DND-41 (cell line): ENCODE results near the gene RUNX2.
A peak's percentile ranks its signal among the peaks of the same experiment; 100 is the strongest.

ENCODE experiments used
- ATAC-seq: fragments of 200-7000 bp; cut with Tn5 transposase; 3 replicates; pipeline ENCODE4 v1.9.1; 2021; ENCODE audit warnings: low read depth; ENCODE audit not compliant: insufficient read depth
- DNase-seq: peaks from one replicate; pipeline ENCODE4 v3.0.0-alpha.2; 2020
- H2AFZ ChIP-seq: 2 replicates; pipeline ENCODE4 v1.6.0; 2012; ENCODE audit warnings: low read depth, low read length
- H3K27ac ChIP-seq: 2 replicates; pipeline ENCODE4 v1.5.1; 2012; ENCODE audit warnings: low read length, inconsistent platforms
- H3K27me3 ChIP-seq: fragments of 200-600 bp; sonication (generic); 2 replicates; pipeline ENCODE4 v1.6.0; 2012; ENCODE audit warnings: low read length, mild to moderate bottlenecking, inconsistent platforms; ENCODE audit not compliant: insufficient read depth, poor library complexity
- H3K36me3 ChIP-seq: 2 replicates; pipeline ENCODE4 v1.5.1; 2012; ENCODE audit warnings: low read length, inconsistent platforms; ENCODE audit not compliant: insufficient read depth
- H3K4me1 ChIP-seq: 2 replicates; pipeline ENCODE4 v1.5.1; 2012; ENCODE audit warnings: mild to moderate bottlenecking, low read length; ENCODE audit not compliant: insufficient read depth
- H3K4me2 ChIP-seq: 2 replicates; pipeline ENCODE4 v1.6.0; 2012; ENCODE audit warnings: mild to moderate bottlenecking, moderate library complexity, low read length, inconsistent platforms; ENCODE audit not compliant: insufficient read depth
- H3K4me3 ChIP-seq, 2 experiments: fragments of 200-600 bp in 1 of 2; shearing (Covaris generic) in 1 of 2; 2 replicates each; pipeline ENCODE4 v1.5.1; 2012 to 2016; ENCODE audit warnings: inconsistent platforms in 2 of 2, low read length in 2 of 2, mild to moderate bottlenecking in 2 of 2, low read depth in 1 of 2, moderate library complexity in 1 of 2
- H3K79me2 ChIP-seq: 2 replicates; pipeline ENCODE4 v1.6.0; 2012; ENCODE audit warnings: low read length, inconsistent platforms; ENCODE audit not compliant: insufficient read depth
- H3K9ac ChIP-seq: 2 replicates; pipeline ENCODE4 v1.6.0; 2012; ENCODE audit warnings: low read depth, mild to moderate bottlenecking, inconsistent platforms, low read length, moderate library complexity
- H3K9me3 ChIP-seq: 2 replicates; pipeline ENCODE4 v1.5.1; 2012; ENCODE audit warnings: low read length, moderate library complexity, mild to moderate bottlenecking, inconsistent platforms; ENCODE audit not compliant: insufficient read depth, severe bottlenecking
- H4K20me1 ChIP-seq: 2 replicates; pipeline ENCODE4 v1.6.0; 2012; ENCODE audit warnings: low read length; ENCODE audit not compliant: insufficient read depth
- EZH2 ChIP-seq: IDR thresholded peaks from 3 replicates; pipeline ENCODE4 v1.6.1; 2012; ENCODE audit warnings: borderline replicate concordance, low read depth, mild to moderate bottlenecking, moderate library complexity, low read length, inconsistent platforms; ENCODE audit not compliant: severe bottlenecking
- TF ChIP-seq, protein P1 (sequence below): IDR thresholded peaks from 2 replicates; pipeline ENCODE4 v1.5.1; 2012; ENCODE audit warnings: borderline replicate concordance, low read length, moderate library complexity, mild to moderate bottlenecking; ENCODE audit not compliant: poor library complexity, severe bottlenecking; ENCODE audit errors: extremely low read depth

The RUNX2 gene

DNA sequence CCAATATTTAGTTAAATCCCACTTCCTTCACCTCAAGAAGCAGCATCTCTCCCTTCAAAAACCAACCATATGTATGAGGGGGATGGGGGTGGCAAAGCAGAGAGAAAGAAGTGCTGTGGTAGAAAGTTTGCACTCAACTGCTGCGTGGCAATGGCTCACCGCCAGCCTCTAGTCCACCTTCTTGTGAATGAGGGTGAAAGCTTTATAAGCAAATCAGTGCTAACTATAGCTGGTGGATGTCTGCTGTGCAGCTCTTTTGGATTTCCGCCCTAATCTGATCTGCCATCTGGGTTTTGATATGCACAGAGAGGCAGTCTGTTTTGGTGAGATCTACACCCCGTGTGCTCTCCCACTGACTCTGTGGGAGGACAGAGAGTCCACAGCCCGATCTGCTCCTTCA lies 330.8 kb downstream of the RUNX2 start:
- Histone ChIP-seq H3K4me3 (no peak overlapping the region), H3K4me1 (peaks cover 29% of the 10 kb centered on the region), H3K27me3 (no peaks in the 10 kb centered on the region), H4K20me1 (no peaks in the 10 kb centered on the region), H3K9me3 (no peaks in the 10 kb centered on the region), H2AFZ (no peak overlapping the region), H3K4me2 (no peak overlapping the region), H3K36me3 (no peaks in the 10 kb centered on the region), H3K9ac (no peak overlapping the region), H3K27ac (peak overlapping the region; percentile 9; the same call in 1 of the 2 replicates), H3K79me2 (no peaks in the 10 kb centered on the region)
- ATAC-seq = peak; percentile 78
- TF ChIP-seq, protein P1, sequence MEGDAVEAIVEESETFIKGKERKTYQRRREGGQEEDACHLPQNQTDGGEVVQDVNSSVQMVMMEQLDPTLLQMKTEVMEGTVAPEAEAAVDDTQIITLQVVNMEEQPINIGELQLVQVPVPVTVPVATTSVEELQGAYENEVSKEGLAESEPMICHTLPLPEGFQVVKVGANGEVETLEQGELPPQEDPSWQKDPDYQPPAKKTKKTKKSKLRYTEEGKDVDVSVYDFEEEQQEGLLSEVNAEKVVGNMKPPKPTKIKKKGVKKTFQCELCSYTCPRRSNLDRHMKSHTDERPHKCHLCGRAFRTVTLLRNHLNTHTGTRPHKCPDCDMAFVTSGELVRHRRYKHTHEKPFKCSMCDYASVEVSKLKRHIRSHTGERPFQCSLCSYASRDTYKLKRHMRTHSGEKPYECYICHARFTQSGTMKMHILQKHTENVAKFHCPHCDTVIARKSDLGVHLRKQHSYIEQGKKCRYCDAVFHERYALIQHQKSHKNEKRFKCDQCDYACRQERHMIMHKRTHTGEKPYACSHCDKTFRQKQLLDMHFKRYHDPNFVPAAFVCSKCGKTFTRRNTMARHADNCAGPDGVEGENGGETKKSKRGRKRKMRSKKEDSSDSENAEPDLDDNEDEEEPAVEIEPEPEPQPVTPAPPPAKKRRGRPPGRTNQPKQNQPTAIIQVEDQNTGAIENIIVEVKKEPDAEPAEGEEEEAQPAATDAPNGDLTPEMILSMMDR = no peak
- TF ChIP-seq EZH2 = no peak
- peak; percentile 52 for DNase-seq

DNA sequence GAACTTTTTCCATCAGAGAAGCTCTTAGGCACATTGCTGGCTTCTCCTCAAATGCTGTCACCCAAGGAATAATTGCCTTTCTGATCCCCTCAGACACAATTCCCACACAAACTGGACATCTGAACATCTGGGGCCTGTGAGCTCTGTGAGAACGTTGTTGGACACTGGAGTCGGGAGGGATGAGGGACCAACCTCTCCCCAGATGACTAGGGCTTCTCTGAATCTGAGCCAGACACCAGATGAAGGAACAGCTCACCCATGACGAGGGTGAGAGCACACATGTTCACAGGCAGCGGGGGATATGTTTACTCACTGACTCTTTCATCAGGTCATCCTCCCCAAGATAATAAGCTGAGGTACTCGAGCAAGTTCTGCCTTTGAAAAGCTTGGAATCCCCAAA lies 333.5 kb downstream of the RUNX2 start:
- no peak overlapping the region for H3K27ac ChIP-seq
- peaks cover 39% of the 10 kb centered on the region for H3K4me1 ChIP-seq
- H3K4me2 ChIP-seq = no peak overlapping the region
- no peak overlapping the region for H3K4me3 ChIP-seq
- H3K9me3 ChIP-seq = no peaks in the 10 kb centered on the region
- TF ChIP-seq, protein P1 = no peak
- TF ChIP-seq EZH2 = no peak
- no peaks in the 10 kb centered on the region for H3K36me3 ChIP-seq
- no peak overlapping the region for H2AFZ ChIP-seq
- ATAC-seq (no peak), DNase-seq (no peak)
- H3K9ac ChIP-seq = no peak overlapping the region
- no peaks in the 10 kb centered on the region for H4K20me1 ChIP-seq
- no peaks in the 10 kb centered on the region for H3K79me2 ChIP-seq
- H3K27me3 ChIP-seq = no peaks in the 10 kb centered on the region

DNA sequence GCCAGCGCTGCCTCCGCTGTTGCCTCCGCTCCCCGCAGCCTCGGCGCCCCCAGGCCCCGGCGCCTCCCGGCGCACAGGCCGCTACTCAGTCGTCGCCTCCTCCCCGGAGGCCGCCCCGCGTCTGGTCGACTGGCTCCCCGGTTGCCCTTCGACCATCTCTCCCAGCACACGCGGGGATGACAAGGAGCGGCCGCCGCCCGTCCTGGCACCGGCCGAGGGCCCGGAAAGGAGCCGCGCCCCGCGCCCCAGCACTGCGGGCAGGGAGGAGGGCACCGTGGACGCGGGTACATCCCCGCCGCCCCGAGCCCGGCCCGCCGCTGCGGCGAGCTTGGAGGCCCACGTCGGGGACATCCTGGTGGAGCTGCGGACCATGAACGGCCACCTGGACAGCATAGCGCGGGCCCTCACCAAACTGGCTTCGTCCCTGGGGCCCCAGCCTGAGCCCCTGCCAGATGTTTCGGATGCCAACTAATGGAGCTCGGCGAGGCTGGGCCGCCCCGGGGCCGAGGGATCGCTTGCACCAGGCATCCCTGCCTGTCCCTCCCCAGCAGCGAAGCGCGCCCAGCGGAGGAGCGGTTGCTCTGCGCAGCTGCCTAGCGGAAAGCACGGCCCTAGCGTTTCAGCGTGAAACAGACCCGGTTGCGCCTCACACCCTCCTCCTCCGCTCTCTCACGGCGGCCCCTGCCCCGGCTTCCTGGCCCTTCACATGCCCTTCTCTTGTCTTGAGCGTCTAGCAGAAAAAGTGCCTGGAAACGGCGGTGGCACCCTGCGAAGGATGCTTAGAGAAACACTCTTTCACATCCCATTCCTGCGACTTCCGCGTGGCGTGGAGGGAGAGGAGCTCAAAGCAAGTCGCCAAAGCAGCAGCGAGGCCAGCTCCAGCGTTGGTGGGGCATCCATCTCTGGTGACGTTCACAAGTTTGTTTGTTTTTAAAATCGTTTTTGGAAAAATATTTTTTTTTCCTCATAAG lies 335.4 kb downstream of the RUNX2 start:
- Histone ChIP-seq H3K4me3 (no peak overlapping the region), H4K20me1 (no peaks in the 10 kb centered on the region), H3K36me3 (no peaks in the 10 kb centered on the region), H3K27me3 (no peaks in the 10 kb centered on the region), H2AFZ (no peak overlapping the region), H3K4me1 (peaks cover 31% of the 10 kb centered on the region), H3K4me2 (no peak overlapping the region), H3K9me3 (no peaks in the 10 kb centered on the region), H3K9ac (no peak overlapping the region), H3K27ac (no peak overlapping the region), H3K79me2 (no peaks in the 10 kb centered on the region)
- ATAC-seq = no peak
- TF ChIP-seq, protein P1 = no peak
- TF ChIP-seq EZH2 = no peak
- no peak for DNase-seq
